Measurements from ENCODE around the gene A1CF. TPM values are rescaled to one million over a fixed set of nuclear protein-coding genes. Genes with fewer than 3 reads are reported as not detected.

A1CF gene, protein sequence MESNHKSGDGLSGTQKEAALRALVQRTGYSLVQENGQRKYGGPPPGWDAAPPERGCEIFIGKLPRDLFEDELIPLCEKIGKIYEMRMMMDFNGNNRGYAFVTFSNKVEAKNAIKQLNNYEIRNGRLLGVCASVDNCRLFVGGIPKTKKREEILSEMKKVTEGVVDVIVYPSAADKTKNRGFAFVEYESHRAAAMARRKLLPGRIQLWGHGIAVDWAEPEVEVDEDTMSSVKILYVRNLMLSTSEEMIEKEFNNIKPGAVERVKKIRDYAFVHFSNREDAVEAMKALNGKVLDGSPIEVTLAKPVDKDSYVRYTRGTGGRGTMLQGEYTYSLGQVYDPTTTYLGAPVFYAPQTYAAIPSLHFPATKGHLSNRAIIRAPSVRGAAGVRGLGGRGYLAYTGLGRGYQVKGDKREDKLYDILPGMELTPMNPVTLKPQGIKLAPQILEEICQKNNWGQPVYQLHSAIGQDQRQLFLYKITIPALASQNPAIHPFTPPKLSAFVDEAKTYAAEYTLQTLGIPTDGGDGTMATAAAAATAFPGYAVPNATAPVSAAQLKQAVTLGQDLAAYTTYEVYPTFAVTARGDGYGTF
- 1 to 10 TPM in 1 of 4 donors, under 1 TPM in 1, not detected in 2; 0.36 to 1.7 TPM for total RNA-seq
- 10 to 100 TPM in 2 of 3 donors, 1 to 10 TPM in 1; 8.4 to 22.0 (median 13.8) TPM for polyA plus RNA-seq

DNA sequence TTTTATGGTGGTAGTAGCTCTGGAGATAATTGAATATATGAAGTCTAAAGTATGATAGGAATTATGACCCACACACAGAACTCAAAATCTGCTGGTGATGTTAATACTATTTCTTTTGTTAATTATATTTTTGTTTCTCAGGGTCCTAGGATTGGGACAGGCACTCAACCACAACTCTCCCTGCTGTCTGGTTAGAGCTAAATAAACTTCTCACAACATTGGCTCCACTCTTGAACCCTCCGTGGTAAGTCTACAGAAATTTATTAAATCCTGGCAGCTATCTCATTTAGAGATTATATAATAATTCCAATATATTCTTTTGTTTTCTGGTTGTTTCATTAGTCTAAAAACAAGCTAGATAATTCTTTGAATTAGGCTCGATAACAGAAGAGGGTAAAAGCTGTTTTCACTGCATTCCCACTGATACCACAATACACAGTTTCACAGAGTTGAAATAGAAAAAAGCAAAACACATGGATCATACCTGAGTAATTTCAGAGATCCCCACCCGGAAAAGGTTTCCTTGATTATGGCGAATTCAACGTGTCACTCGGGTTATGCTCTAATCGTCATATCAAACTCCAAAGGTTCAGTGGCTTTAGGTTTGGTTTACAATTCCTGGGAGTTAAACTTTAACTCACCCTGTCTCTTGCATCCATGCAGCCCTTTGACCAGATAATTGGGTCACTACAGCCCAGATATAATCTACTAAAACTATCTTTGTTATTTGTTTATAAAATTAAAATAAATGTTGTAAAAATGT, at the start of gene A1CF:
A1CF (minus strand) TSS at position 531 of the 763 bp plus-strand sequence. CDS start 25,687 bp downstream, outside the sequence.
- 16 to 59% methylated on average over 7 of the region's 7 CpGs for WGBS, 2 donors
- TF ChIP-seq, protein P1, sequence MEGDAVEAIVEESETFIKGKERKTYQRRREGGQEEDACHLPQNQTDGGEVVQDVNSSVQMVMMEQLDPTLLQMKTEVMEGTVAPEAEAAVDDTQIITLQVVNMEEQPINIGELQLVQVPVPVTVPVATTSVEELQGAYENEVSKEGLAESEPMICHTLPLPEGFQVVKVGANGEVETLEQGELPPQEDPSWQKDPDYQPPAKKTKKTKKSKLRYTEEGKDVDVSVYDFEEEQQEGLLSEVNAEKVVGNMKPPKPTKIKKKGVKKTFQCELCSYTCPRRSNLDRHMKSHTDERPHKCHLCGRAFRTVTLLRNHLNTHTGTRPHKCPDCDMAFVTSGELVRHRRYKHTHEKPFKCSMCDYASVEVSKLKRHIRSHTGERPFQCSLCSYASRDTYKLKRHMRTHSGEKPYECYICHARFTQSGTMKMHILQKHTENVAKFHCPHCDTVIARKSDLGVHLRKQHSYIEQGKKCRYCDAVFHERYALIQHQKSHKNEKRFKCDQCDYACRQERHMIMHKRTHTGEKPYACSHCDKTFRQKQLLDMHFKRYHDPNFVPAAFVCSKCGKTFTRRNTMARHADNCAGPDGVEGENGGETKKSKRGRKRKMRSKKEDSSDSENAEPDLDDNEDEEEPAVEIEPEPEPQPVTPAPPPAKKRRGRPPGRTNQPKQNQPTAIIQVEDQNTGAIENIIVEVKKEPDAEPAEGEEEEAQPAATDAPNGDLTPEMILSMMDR (IDR thresholded peaks at IDR 0.05), result no peak
- TF ChIP-seq POLR2A (IDR thresholded peaks at IDR 0.05), result no peak
- TF ChIP-seq POLR2AphosphoS5 (IDR thresholded peaks at IDR 0.05), result no peak
- TF ChIP-seq EP300 (IDR thresholded peaks at IDR 0.05), result no peak
- Histone ChIP-seq H3K4me1 (no peaks in the 10 kb centered on the region), H3K4me3 (no peak within 1 kb of the TSS), H3K36me3 (no peaks in the 10 kb centered on the region), H3K9me3 (no peaks in the 10 kb centered on the region), H3K27ac (no peak within 1 kb of the TSS), H3K27me3 (no peaks in the 10 kb centered on the region)
- intact Hi-C loops (cut with DNase I), result no loop called here
- DNase-seq, result no peak

DNA sequence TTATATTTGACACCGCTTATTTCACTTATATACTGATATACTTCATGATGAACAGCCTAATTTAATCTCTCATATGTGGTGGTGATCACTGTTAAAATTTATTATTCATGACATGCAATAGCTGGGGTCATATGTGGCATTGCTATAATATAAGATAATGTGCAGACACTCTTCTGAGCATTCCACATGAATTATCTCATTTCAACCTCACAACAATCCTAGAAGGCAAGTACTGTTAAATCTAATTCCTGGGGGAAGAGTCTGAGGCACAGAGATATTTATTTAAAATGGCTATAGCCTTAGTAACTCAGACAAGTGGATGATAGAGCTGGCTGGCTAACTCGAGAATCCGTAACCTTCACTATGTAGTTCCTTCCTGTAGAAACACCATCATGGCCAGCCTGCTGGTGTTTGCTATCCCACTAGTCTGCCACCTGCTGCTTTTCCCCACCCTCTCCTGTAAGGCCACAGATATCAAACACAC, 46.6 kb upstream of the A1CF start:
- Histone ChIP-seq H3K27ac (no peak overlapping the region), H3K36me3 (no peaks in the 10 kb centered on the region), H3K4me3 (no peak overlapping the region), H3K9me3 (no peaks in the 10 kb centered on the region), H3K4me1 (no peaks in the 10 kb centered on the region), H3K27me3 (no peaks in the 10 kb centered on the region)
- WGBS, 2 donors, result 48 to 70% methylated on average over 3 of the region's 3 CpGs
- DNase-seq, result no peak
- intact Hi-C loops (cut with DNase I), result no loop called here
- no peak for TF ChIP-seq EP300 (IDR thresholded peaks at IDR 0.05)
- TF ChIP-seq, protein P1 (IDR thresholded peaks at IDR 0.05), result no peak
- TF ChIP-seq POLR2AphosphoS5 (IDR thresholded peaks at IDR 0.05), result no peak
- TF ChIP-seq POLR2A (IDR thresholded peaks at IDR 0.05), result no peak

DNA sequence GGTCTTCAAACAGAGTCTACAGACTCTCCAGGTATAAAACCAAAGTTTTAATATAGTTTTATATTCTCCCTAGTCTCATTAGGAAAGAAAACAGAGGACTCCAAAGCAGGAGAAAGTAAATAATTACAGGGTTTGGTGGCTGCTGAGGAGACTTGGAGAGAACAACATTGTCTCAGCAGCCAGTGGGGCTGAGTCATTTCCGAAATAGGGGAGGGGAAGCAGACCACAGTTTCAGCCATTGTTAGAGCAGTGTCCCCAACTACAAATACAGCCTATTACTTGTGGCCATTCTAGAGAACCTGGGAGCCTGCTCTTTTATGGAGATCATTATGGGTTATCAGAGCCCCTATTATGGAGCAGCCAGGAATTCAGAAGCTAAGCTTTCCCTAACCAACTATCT, 44.2 kb upstream of the A1CF start:
- DNase-seq, result no peak
- H3K4me3 ChIP-seq, result no peak overlapping the region
- H3K9me3 ChIP-seq, result no peaks in the 10 kb centered on the region
- H3K27me3 ChIP-seq, result no peaks in the 10 kb centered on the region
- WGBS, 2 donors, result 94 to 97% methylated on average over 1 of the region's 1 CpG
- intact Hi-C loops (cut with DNase I), result no loop called here
- H3K36me3 ChIP-seq, result no peaks in the 10 kb centered on the region
- H3K27ac ChIP-seq, result no peak overlapping the region
- TF ChIP-seq, protein P1 (IDR thresholded peaks at IDR 0.05), result no peak
- TF ChIP-seq EP300 (IDR thresholded peaks at IDR 0.05), result no peak
- TF ChIP-seq POLR2AphosphoS5 (IDR thresholded peaks at IDR 0.05), result no peak
- no peak for TF ChIP-seq POLR2A (IDR thresholded peaks at IDR 0.05)
- H3K4me1 ChIP-seq, result no peaks in the 10 kb centered on the region

DNA sequence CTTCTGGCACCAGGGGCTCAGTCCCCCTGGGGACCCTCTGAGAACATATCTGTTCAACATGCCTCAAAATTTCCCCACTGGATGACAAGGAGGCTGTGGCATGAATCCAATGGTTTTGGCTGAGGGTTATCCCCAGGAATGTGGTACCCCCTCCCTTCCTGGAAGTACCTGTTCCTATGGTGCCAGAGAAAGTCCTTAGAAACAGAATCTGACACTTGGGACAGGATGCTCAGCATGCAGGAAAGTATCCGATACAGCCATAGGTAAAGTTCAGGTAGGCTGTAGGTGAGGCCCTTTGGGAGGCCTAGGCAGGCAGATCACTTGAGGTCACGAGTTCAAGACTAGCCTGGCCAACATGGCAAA, 42.7 kb upstream of the A1CF start:
- Histone ChIP-seq H3K36me3 (no peaks in the 10 kb centered on the region), H3K27ac (no peak overlapping the region), H3K4me1 (no peaks in the 10 kb centered on the region), H3K9me3 (peaks cover 0 to 5% (median 2%) of the 10 kb centered on the region in 4 donors), H3K27me3 (no peaks in the 10 kb centered on the region), H3K4me3 (no peak overlapping the region)
- intact Hi-C loops (cut with DNase I), result no loop called here
- 48 to 49% methylated on average over 2 of the region's 2 CpGs for WGBS, 2 donors
- no peak for DNase-seq
- TF ChIP-seq POLR2AphosphoS5 (IDR thresholded peaks at IDR 0.05) (no peak), EP300 (IDR thresholded peaks at IDR 0.05) (no peak), POLR2A (IDR thresholded peaks at IDR 0.05) (no peak)
- TF ChIP-seq, protein P1 (IDR thresholded peaks at IDR 0.05), result no peak

Data from sigmoid colon (tissue), 7 donors.